HG03469 (cell line): ENCODE data around the gene TNIK.
A peak's percentile ranks its signal among the peaks of the same experiment; 100 is the strongest.

ENCODE experiments used
- ATAC-seq: cut with Tn5 transposase; IDR thresholded peaks from one replicate; pipeline ENCODE4 v1.9.1; 2021; ENCODE audit warnings: mild to moderate bottlenecking, moderate library complexity, moderate number of reproducible peaks; ENCODE audit not compliant: unreplicated experiment

The TNIK gene

GRCh38 chr3:171212648-171213047, 247.6 kb downstream of the TNIK start:
- ATAC-seq, result no peak

GRCh38 chr3:171206283-171206682, 253.9 kb downstream of the TNIK start:
- peak; percentile 72 for ATAC-seq

GRCh38 chr3:171204942-171205341, 255.3 kb downstream of the TNIK start:
- no peak for ATAC-seq

GRCh38 chr3:171201825-171202224, 258.4 kb downstream of the TNIK start:
- no peak for ATAC-seq

GRCh38 chr3:171200750-171201088, 259.5 kb downstream of the TNIK start:
- ATAC-seq, result no peak

- no peak for ATAC-seq
These were observed 260.0 kb downstream of the TNIK start for GRCh38 chr3:171200052-171200749.

- no peak for ATAC-seq
These were observed 260.8 kb downstream of the TNIK start for GRCh38 chr3:171199473-171199829.

- ATAC-seq, result no peak
These were observed 261.3 kb downstream of the TNIK start for GRCh38 chr3:171198781-171199472.

- no peak for ATAC-seq
These were observed 264.5 kb downstream of the TNIK start for GRCh38 chr3:171195686-171196085.

GRCh38 chr3:171194965-171195364, 265.2 kb downstream of the TNIK start:
- ATAC-seq, result no peak

- ATAC-seq, result no peak
These were observed 266.5 kb downstream of the TNIK start for GRCh38 chr3:171193693-171194092.

GRCh38 chr3:171192176-171192854, 267.9 kb downstream of the TNIK start:
- no peak for ATAC-seq

GRCh38 chr3:171190668-171191067, 269.5 kb downstream of the TNIK start:
- no peak for ATAC-seq

GRCh38 chr3:171189394-171190080, 270.7 kb downstream of the TNIK start:
- ATAC-seq, result peak; percentile 53

- no peak for ATAC-seq
These were observed 272.4 kb downstream of the TNIK start for GRCh38 chr3:171187706-171188290.

GRCh38 chr3:171186817-171187500, 273.2 kb downstream of the TNIK start:
- ATAC-seq, result no peak

- no peak for ATAC-seq
These were observed 273.8 kb downstream of the TNIK start for GRCh38 chr3:171186383-171186782.

GRCh38 chr3:171185959-171186358, 274.2 kb downstream of the TNIK start:
- ATAC-seq, result no peak

GRCh38 chr3:171184372-171184771, 275.8 kb downstream of the TNIK start:
- peak; percentile 50 for ATAC-seq

GRCh38 chr3:171183042-171183441, 277.2 kb downstream of the TNIK start:
- no peak for ATAC-seq
